ENCODE results near the gene HHIPL1. TPM values are rescaled to one million over a fixed set of nuclear protein-coding genes. Genes with fewer than 3 reads are reported as not detected.

The HHIPL1 gene
- total and polyA plus RNA-seq, 2 donors (not counting 3 experiments of a cell fraction or from before 2014, with no cell fraction given), result 1.3 to 2.1 TPM

GRCh38 chr14:99683619-99684409, 38.9 kb downstream of the HHIPL1 start, which contains the start of gene CYP46A1:
TSS of gene CYP46A1 (plus strand) at chr14:99684298. CDS start at chr14:99684418, 120 bp downstream.
- dilution Hi-C loops (cut with MboI; ENCODE audit: extremely low pct_ligation_motif_present, low sequenced_read_pairs) (no loop called here), intact Hi-C loops (cut with micrococcal nuclease) (loop anchor here (1.0 to 5.0 kb wide), 6 partner anchors 48 to 287 kb away; partner anchors contain the start of genes CCNK and EML1)
- Histone ChIP-seq H3K4me2 (ENCODE audit: insufficient read depth, low read length) (peak within 1 kb of the TSS; percentile 95), H3K79me2 (ENCODE audit: control insufficient read depth, insufficient read depth, low read length) (no peaks in the 10 kb centered on the region), H3K9ac (replicated peaks; ENCODE audit: extremely low read depth, insufficient read depth, low read length) (peak within 1 kb of the TSS; percentile 91), H3K27me3 (ENCODE audit: control insufficient read depth in 2 of 2, insufficient read depth in 2 of 2, low read length in 2 of 2) (peaks cover 5 to 11% of the 10 kb centered on the region in 2 experiments), H4K20me1 (replicated peaks; ENCODE audit: control insufficient read depth, extremely low read depth, insufficient read depth, low read length) (no peaks in the 10 kb centered on the region), H2AFZ (ENCODE audit: low read depth, low read length) (peak within 1 kb of the TSS; percentile 99), H3K36me3 (ENCODE audit: control insufficient read depth in 2 of 2, extremely low read depth in 1 of 2, insufficient read depth in 2 of 2, low read length in 2 of 2) (no peaks in the 10 kb centered on the region), H3K27ac (ENCODE audit: insufficient read depth, low read depth, low read length) (peak within 1 kb of the TSS; percentile 74), H3K9me1 (replicated peaks; ENCODE audit: control insufficient read depth, extremely low read depth, insufficient read depth, low read length) (no peaks in the 10 kb centered on the region), H3K9me3 (replicated peaks; ENCODE audit: control insufficient read depth, insufficient read depth, low read length) (no peaks in the 10 kb centered on the region), H3K4me3 (replicated peaks in 1 of 3; ENCODE audit: insufficient read depth in 1 of 3, low read depth in 1 of 3, low read length in 3 of 3) (peak within 1 kb of the TSS; percentile 56 to 94 (median 74)), H3K4me1 (ENCODE audit: control insufficient read depth, extremely low read depth, insufficient read depth, low read length) (peaks cover 8% of the 10 kb centered on the region)
- ChIA-PET POLR2A (interaction anchor here (0.6 kb wide), 1 partner anchor 287 kb away, joined by 4 read pairs; no protein-coding TSS in a partner anchor), CTCF (interaction anchor here (0.6 to 4.5 kb wide), 19 partner anchors 40 to 263 kb away, joined by 3 to 27 read pairs (median 4); no protein-coding TSS in a partner anchor)
- no peak for TF ChIP-seq POLR2AphosphoS5 (IDR thresholded peaks at IDR 0.05; ENCODE audit: insufficient read depth, low read depth, low read length)
- TF ChIP-seq JUN (IDR thresholded peaks at IDR 0.05; ENCODE audit: borderline replicate concordance, insufficient read depth, insufficient read length, low read depth), result no peak
- TF ChIP-seq POLR2A (IDR thresholded peaks at IDR 0.05; ENCODE audit: low read depth, low read length), result peak; percentile 16
- TF ChIP-seq EZH2 (IDR thresholded peaks at IDR 0.05; ENCODE audit: borderline replicate concordance, low read depth, low read length, severe bottlenecking), result no peak
- no peak for TF ChIP-seq FOS (IDR thresholded peaks at IDR 0.05; ENCODE audit: borderline replicate concordance, insufficient read depth, low read length)
- TF ChIP-seq MAX (IDR thresholded peaks at IDR 0.05; ENCODE audit: insufficient read depth, insufficient read length), result no peak
- TF ChIP-seq MYC (IDR thresholded peaks at IDR 0.05; ENCODE audit: low read depth, low read length), result no peak
- BruUV-seq (replicated peaks), result no TSS peak
- DNase-seq (ENCODE audit: low read depth, low spot score) (peak; percentile 99), FAIRE-seq (peak; percentile 97)

All from endothelial cell of umbilical vein (primary cell).